ENCODE measurements around the gene ICAM1. TPM values are rescaled to one million over a fixed set of nuclear protein-coding genes. Genes with fewer than 3 reads are reported as not detected.

ICAM1 gene
- total and polyA plus RNA-seq, 2 of the 13 experiments (the other 11 are each of a cell fraction or from before 2014, with no cell fraction given): 37.9 to 98.4 TPM

DNA sequence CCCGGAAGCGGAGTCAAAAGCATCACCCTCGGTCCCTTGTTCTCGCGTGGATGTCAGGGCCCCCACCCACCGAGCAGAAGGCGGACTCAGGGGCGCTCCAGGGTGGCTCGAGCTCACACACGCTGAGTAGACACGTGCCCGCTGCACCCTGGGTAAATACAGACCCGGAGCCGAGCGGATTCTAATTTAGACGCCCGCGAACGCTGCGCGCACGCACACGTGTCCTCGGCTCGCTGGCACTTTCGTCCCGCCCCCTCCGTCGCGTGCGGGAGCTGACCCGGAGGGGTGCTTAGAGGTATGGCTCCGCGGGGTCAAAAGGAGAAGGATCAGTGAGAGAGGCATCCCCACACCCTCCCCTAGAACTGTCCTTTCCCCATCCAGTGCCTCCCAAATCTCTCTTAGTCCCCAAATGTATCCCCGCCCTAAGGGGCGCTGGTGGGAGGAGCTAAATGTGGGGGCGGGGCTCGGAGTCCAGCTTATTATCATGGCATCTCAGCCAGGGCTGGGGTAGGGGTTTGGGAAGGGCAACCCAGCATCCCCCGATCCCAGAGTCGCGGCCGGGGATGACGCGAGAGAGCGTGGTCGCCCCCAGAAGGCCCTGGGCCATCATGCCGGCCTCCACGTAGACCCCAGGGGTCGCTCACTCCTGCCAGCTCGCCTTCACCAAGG, 18.4 kb downstream of the ICAM1 start (continued):
- TF ChIP-seq, protein P1, sequence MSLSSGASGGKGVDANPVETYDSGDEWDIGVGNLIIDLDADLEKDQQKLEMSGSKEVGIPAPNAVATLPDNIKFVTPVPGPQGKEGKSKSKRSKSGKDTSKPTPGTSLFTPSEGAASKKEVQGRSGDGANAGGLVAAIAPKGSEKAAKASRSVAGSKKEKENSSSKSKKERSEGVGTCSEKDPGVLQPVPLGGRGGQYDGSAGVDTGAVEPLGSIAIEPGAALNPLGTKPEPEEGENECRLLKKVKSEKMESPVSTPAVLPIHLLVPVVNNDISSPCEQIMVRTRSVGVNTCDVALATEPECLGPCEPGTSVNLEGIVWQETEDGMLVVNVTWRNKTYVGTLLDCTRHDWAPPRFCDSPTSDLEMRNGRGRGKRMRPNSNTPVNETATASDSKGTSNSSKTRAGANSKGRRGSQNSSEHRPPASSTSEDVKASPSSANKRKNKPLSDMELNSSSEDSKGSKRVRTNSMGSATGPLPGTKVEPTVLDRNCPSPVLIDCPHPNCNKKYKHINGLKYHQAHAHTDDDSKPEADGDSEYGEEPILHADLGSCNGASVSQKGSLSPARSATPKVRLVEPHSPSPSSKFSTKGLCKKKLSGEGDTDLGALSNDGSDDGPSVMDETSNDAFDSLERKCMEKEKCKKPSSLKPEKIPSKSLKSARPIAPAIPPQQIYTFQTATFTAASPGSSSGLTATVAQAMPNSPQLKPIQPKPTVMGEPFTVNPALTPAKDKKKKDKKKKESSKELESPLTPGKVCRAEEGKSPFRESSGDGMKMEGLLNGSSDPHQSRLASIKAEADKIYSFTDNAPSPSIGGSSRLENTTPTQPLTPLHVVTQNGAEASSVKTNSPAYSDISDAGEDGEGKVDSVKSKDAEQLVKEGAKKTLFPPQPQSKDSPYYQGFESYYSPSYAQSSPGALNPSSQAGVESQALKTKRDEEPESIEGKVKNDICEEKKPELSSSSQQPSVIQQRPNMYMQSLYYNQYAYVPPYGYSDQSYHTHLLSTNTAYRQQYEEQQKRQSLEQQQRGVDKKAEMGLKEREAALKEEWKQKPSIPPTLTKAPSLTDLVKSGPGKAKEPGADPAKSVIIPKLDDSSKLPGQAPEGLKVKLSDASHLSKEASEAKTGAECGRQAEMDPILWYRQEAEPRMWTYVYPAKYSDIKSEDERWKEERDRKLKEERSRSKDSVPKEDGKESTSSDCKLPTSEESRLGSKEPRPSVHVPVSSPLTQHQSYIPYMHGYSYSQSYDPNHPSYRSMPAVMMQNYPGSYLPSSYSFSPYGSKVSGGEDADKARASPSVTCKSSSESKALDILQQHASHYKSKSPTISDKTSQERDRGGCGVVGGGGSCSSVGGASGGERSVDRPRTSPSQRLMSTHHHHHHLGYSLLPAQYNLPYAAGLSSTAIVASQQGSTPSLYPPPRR (CRISPR knock-in tag; IDR thresholded peaks at IDR 0.05; ENCODE audit: borderline replicate concordance): peak; percentile 46; the same call in 1 of the 2 replicates
- TF ChIP-seq, protein P2, sequence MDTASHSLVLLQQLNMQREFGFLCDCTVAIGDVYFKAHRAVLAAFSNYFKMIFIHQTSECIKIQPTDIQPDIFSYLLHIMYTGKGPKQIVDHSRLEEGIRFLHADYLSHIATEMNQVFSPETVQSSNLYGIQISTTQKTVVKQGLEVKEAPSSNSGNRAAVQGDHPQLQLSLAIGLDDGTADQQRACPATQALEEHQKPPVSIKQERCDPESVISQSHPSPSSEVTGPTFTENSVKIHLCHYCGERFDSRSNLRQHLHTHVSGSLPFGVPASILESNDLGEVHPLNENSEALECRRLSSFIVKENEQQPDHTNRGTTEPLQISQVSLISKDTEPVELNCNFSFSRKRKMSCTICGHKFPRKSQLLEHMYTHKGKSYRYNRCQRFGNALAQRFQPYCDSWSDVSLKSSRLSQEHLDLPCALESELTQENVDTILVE (CRISPR knock-in tag; IDR thresholded peaks at IDR 0.05): no peak
- TF ChIP-seq ZNF558 (CRISPR knock-in tag; IDR thresholded peaks at IDR 0.05; ENCODE audit: borderline replicate concordance) (no peak; the same call in 1 of the 2 replicates), ARNT2 (CRISPR knock-in tag; IDR thresholded peaks at IDR 0.05; ENCODE audit: low read depth) (peak; percentile 21; the same call in 1 of the 2 replicates), PAX8 (CRISPR knock-in tag; IDR thresholded peaks at IDR 0.05; ENCODE audit: borderline replicate concordance) (no peak), XRCC5 (optimal IDR thresholded peaks at IDR 0.05; ENCODE audit: low read length) (no peak), KLF11 (CRISPR knock-in tag; IDR thresholded peaks at IDR 0.05) (no peak), NFYC (CRISPR knock-in tag; IDR thresholded peaks at IDR 0.05) (no peak), MED13 (CRISPR knock-in tag; IDR thresholded peaks at IDR 0.05) (no peak), AHR (CRISPR knock-in tag; IDR thresholded peaks at IDR 0.05) (no peak), ZNF747 (CRISPR knock-in tag; IDR thresholded peaks at IDR 0.05; ENCODE audit: borderline replicate concordance) (no peak), ASH2L (IDR thresholded peaks at IDR 0.05; ENCODE audit: insufficient read length, low read depth, low read length) (no peak), ZNF333 (CRISPR knock-in tag; IDR thresholded peaks at IDR 0.05; ENCODE audit: borderline replicate concordance) (no peak)
- TF ChIP-seq, protein P3, sequence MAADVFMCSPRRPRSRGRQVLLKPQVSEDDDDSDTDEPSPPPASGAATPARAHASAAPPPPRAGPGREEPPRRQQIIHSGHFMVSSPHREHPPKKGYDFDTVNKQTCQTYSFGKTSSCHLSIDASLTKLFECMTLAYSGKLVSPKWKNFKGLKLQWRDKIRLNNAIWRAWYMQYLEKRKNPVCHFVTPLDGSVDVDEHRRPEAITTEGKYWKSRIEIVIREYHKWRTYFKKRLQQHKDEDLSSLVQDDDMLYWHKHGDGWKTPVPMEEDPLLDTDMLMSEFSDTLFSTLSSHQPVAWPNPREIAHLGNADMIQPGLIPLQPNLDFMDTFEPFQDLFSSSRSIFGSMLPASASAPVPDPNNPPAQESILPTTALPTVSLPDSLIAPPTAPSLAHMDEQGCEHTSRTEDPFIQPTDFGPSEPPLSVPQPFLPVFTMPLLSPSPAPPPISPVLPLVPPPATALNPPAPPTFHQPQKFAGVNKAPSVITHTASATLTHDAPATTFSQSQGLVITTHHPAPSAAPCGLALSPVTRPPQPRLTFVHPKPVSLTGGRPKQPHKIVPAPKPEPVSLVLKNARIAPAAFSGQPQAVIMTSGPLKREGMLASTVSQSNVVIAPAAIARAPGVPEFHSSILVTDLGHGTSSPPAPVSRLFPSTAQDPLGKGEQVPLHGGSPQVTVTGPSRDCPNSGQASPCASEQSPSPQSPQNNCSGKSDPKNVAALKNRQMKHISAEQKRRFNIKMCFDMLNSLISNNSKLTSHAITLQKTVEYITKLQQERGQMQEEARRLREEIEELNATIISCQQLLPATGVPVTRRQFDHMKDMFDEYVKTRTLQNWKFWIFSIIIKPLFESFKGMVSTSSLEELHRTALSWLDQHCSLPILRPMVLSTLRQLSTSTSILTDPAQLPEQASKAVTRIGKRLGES (CRISPR knock-in tag; IDR thresholded peaks at IDR 0.05; ENCODE audit: borderline replicate concordance): no peak
- TF ChIP-seq, protein P4, sequence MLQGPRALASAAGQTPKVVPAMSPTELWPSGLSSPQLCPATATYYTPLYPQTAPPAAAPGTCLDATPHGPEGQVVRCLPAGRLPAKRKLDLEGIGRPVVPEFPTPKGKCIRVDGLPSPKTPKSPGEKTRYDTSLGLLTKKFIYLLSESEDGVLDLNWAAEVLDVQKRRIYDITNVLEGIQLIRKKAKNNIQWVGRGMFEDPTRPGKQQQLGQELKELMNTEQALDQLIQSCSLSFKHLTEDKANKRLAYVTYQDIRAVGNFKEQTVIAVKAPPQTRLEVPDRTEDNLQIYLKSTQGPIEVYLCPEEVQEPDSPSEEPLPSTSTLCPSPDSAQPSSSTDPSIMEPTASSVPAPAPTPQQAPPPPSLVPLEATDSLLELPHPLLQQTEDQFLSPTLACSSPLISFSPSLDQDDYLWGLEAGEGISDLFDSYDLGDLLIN (CRISPR knock-in tag; IDR thresholded peaks at IDR 0.05; ENCODE audit: borderline replicate concordance): no peak
- TF ChIP-seq, protein P5, sequence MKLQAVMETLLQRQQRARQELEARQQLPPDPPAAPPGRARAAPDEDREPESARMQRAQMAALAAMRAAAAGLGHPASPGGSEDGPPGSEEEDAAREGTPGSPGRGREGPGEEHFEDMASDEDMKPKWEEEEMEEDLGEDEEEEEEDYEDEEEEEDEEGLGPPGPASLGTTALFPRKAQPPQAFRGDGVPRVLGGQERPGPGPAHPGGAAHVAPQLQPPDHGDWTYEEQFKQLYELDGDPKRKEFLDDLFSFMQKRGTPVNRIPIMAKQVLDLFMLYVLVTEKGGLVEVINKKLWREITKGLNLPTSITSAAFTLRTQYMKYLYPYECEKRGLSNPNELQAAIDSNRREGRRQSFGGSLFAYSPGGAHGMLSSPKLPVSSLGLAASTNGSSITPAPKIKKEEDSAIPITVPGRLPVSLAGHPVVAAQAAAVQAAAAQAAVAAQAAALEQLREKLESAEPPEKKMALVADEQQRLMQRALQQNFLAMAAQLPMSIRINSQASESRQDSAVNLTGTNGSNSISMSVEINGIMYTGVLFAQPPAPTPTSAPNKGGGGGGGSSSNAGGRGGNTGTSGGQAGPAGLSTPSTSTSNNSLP (IDR thresholded peaks at IDR 0.05; ENCODE audit: low read depth, low read length): no peak

Data from HepG2 (cell line).